ENCODE results near the gene IL1R1.

The IL1R1 gene

DNA sequence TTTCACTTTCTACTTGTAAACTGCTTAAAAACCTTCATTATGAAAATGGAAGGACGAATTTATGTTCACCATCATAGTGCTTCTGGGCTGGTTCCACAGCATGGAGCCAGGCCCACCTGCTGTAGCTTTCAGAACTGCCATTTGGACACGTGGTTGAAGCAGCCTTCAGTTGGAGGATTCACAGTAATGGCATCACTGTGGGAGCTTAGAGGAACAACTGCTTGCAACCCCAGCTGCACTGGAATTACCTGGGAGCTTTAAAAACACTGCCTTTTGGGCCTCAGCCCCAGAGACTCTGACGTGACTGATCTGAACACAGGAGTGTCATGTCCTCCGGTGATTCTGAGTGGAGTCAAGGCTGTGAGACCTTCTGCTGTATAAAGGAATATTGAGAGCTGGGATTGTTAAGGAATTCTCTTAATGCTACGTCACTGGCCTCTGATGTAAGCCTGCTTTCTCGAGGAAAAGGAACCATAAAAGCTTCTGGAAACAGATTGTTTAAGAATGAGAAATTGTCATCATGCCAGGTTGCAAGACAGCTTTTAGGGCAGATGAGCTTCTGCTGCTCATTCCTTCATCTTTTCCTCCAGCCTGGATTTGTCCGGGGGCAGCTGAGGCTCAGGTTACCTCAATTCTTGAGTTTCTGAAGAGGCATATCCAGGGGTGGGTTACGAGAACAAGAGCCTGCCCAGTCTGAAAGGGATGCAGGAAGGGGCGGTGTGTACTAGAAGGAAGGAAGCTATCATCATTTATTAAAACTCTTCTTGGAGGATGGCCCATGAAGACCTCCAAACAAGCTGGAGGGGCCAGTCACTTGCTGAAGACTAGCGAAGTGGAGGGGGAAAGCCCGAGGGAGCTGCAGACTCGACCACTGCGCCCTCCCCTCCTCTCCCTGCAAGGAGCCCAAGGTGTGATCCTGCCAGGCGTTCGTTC is 1.3 kb upstream of the IL1R1 start:
- DNase-seq: no peak

DNA sequence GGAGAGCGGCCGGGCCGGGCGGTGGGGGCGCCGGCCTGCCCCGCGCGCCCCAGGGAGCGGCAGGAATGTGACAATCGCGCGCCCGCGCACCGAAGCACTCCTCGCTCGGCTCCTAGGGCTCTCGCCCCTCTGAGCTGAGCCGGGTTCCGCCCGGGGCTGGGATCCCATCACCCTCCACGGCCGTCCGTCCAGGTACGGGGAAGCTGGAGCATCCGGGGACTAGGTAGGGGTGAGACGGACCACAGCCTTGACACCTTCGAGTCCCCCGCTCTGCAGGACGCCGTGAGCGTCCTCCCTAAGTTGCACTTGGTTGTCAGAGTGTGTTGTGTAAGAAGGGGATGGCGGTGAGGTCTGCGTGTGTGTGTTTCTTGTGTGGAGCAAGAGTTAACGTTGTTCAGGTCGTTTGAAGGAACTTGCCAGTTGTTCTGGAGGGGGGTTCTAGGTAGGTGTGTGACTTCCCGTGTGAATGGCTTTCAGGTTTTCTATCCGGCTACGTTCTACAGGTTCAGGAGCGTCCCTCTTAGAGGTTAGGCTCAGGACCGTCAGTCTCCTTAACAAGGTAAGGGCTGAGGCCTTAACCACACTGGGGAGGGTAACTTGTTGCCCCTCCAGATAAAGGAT is 393 bp downstream of the IL1R1 start:
- no peak for DNase-seq

DNA sequence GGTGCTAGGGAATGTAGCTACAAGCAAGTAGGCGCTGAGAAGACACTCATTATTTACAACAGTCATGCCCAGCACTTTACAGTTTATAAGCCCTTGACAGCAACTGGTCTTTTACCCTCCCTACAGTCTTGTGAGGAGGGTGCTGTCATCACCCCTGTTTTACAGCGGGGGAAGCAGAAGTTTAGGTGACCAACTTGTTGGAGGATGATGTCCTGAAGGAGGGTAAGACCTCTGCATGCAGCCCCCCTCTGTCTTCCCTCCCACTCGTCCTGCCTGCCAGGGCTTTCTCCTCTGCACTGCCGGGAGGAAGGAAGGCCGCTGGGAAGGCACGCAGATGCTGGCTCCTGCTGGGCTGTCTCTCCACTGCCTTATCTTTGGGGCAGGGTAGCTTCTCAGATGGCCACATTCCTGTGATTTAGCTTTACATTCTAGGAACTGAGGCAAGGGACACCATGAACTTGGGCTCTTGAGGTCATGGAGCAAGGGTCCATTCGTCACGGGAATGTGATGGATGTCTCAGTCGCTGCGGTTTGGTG is 972 bp downstream of the IL1R1 start:
- no peak for DNase-seq

DNA sequence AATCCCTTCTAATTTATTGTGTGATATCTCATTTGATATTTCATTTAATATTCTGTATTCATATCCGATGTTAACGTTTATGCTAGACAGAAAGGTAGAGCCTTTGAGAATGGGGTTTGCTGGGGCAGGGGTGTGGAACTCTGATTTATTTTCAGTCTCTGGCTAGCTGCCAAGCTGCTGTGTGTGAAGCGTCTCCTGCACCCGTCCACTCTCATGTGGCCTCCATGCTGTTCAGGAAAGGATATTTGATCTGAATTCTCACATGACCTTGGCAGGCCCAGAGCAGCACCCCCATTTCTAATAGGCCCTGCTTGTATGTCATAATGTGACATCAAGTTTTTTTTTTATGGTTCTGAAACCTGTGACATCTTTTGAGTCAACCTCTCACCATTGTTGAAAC is 1.6 kb downstream of the IL1R1 start:
- DNase-seq: no peak

DNA sequence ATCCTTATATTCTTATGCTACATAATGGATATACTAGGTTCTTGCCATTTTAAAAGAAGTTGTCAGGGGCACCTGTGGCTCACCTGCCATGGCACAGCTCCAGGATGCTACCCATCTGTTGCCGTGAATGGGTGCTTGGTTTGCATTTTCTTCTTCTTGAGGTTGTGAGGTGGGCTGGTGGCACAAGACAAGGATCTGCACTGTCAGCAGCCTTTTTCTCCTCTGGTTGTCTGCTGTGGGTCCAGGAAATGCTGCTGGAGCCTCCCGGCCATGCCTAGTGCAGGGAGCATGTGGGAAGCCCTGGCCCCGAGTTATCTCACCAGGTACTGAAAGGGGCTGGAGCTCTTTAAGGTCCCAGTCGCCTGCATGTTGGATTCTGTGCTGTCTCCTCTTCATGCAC is 2.6 kb downstream of the IL1R1 start:
- no peak for DNase-seq

DNA sequence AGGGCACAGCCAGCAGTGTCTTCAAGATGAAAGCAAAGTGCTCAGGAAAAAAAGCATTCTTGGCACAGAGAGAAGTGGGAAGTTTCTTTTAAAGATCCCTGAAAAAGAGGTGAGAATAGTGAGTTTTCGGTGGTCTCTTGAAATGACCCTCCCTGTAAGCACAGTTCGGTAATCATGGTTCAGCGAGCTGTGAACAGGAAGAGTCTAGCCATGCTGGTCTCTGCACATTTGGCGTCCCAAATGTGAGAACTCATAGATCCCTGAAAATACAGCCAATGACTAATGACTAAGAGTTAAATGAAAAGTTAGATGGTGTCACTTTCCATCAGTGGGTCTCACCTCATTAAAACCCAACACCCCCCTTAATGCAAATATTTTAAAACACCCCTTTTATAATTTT is 3.4 kb downstream of the IL1R1 start:
- DNase-seq: no peak

DNA sequence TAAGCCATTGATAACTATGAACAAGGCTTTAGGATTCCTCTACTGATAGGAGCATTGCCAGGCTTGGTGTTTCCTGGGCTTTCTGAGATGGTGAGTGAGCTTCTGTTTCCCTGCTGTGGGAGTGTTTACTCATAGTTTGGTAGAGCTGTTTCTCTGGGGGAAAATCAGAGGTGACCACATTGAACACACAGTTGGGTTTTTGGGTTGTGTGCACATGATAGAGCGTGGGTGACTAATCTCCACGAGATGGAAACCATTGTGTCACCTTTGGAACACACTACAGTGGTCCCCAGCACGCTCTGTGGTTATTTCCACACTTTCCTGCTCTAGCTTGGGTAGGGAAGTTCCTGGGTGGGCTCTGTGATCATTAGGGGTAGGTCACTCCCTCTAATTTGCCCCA is 5.4 kb downstream of the IL1R1 start:
- DNase-seq: peak; percentile 83

DNA sequence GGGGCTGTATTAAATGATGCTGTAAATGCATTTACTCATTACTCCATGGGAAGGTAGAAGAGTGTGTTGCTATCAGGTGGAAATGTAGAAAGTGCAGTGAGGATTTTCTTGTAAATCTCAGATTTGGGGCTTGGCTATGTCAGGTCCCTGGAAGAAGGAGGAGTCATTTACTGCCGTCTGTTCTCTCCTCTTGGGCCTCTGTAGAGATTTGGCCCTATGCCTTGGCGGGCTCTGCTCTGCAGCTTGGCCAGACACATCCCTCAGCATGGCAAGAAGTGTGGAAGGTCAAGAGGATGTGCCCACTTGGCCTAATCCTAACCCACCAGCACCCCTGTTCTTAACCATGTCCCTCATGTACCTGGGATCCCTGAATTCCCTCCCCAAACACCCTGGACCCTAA is 6.7 kb downstream of the IL1R1 start:
- no peak for DNase-seq

DNA sequence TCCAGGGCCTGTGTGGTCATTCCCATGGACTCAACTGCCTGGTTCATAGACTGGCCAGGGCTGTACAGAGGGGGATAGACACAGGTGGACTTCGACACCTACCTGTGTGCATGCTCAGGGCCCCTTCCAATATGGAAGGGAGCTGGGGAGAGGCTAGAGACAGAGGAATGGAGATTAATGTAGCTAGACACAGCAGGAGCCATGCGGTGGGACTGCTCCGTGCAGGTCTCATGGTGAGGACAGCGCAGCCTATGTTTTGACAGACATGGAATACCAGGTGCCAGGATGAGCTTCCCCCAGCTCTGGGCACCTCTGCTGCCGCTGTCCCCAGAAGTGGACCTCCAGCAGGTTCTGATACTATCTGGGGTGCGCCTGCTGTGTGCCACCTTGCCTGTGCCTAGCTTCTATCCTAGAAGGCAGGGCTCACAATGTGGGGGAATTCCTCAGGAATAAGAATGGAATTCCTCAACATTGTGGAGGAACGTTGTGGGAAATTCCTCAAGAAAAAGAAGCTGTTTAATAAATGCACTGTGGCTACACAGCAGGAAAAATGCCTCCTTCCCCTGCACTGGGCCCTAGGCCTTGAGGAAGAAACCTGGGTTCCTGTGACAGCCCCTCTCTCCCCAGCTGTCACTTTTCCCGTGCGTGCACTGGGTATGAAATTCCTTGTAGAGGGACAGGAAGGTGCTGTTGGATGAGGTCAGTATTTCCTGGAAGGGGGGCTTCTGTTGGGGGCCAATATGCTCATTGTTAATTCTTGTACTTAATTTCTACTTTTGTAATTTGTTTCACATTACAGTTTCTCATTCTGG is 7.3 kb downstream of the IL1R1 start:
- no peak for DNase-seq

DNA sequence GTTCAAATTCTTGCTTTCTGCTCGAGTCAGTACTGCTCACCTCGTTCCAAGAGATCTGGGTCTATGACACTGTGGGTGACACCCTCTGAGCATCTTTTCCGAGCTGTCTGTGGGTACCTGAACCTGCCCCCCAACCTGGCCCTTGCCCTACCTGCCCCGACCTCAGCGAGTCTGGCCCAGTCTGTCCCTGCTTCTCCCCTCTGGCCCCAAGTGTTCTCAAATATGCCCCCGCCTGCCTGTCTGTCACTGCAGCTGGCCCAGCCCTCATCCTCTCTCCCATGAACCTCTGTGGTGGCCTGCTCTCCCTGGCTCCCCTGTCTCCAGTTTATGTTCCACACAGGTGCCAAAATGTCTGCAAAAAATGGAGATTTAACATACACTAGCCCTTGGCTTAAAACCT is 11.8 kb downstream of the IL1R1 start:
- no peak for DNase-seq

DNA sequence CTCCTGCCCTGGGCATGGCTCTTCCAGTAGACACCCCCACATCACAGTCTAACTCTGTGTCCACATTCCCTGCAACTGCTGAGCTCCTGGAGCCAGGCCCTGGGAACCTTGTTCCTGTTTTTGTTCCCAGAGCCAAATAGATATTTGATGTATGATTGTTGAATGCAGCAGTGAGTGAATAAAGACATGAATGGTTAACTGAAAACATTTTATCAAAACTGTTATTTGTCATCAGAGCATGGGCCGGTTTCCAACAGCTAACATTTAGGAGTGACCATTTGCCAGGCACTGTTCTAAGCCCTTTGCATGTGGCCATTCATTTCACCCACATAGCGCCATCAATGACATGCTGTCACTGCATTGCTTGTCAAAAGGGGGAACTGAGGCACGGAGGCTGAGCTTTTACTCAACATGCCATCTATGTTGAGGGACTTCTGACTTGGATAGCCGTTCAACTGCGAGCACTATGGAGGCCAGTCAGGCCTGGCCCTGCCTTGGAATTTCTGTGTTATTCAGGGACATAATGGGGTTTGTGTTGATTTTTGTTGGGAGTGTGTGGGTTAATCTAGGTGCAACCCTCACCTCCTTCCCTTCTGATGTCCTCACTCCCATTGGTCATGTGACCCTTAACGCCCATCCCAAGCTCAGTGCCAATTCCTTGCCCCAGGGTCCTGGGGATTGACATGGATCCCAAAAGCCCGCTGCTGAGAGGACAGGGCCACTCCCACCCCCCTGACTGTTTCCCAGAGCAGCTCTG is 12.6 kb downstream of the IL1R1 start:
- DNase-seq: no peak

DNA sequence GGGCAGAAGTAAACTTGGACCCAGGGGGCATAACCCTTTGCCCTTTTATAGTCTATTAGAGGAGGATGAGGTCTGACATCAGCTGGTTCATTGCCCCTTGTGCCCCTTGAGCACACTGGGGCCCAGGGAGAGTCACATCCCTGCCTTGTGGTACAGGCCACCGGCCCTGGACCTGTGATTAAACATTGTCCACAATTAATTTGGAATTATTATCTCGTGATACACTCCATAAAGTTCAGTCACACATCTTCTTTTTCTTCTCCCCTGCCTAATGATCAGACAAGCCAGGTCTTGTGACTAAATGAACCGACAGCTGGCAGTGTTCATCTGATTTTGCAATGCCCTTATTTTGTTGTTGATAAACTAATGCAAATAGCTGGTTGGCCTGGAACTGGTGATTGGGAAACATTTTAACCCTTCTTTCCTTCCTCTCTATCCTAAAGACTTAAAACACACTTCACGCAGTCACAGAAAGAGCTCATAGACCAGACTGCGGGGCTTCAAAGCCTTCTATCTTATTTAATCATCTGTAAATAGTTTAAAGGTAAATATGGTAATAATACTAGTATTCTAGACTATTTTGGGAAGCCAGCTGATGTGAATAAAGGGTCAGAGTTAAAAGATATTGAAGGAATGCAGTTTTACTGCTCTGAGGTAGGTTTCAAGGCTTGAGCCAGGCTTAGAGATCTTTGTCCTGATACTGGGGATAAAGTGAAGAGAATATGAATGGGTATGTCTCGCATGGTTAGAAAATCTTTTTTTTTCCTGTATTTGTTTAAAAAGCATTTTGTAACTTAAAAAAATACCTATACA is 13.4 kb downstream of the IL1R1 start:
- DNase-seq: no peak

DNA sequence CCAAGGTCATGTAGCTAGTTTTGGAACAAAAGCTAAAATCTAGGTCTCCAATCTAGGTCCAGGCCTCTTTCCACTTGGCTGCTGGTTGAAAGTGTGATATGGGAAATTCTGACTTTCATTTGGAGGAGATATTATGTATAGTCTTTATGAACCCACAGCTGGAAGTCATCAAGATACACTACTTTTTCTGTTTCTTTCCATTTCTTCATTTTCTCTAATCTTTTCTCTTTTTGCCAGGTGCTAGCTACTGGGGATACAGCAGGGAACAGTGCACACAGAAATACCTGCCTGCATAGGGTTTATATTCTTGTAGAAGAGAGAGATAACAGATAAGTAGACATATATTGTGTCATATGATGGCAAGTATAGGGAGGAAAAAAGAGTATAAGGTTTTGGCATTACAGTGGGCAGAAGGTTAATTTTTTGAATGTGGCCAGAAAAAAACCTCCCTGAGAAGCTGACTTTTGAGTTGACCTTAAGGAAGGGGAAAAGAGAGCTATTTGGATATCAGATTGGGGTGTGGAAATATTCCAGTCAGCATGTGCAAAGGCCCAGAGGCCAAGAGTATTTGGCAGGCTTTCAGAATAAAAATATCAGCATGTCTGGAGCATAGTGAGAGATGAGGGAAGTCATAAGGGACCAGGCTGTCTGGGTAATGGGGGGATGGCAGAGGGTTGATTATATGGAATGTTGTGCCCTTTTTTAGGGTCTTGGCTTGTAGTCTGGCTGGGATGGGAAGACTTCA is 15.6 kb downstream of the IL1R1 start:
- DNase-seq: no peak

DNA sequence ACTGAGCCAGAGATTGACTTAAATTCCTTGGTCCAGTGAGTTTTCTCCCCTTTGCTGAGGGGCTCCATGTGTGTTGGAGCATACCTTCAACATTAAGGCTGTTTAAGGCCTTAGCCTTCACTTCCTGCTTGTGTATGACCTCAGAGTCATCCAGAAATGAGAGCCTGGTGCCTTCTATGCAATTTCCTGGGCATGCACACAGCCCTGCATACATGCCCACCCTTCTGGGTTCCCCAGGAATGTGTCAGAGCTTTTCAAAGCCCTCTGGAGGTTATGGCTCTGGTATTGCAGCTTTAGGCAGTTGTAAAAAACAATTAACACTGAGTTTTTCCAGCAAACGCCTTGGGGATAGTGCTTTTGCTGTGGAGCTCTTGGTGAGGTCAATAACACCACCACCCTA is 16.7 kb downstream of the IL1R1 start:
- no peak for DNase-seq

DNA sequence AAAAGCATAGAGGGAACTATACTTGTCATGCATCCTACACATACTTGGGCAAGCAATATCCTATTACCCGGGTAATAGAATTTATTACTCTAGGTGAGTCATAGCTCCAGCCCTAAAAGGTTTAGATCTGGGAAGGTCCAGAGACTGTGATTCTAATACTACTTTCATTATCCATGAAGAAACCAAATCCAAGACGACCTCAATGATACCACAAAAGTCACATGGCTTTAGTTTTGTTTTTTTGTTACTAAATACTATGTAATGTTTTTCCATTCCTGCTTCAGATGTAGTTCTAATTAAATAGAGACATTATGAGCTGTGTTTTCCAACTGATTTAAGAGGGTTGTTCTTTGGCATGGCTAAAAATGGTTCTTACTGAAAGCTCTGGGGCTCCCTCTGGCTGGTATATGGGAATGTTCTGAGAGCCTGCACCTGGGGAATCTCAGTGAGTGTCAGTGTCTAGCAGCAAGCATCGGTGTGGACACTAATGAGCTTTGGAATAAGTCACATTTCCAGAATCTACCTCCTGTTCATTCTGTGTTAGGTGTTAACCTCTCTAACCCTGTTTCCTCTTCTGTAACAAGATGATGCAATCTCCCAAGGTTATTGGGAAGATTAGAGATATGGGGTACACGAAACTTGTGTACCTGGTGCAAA is 23.8 kb downstream of the IL1R1 start:
- DNase-seq: no peak

DNA sequence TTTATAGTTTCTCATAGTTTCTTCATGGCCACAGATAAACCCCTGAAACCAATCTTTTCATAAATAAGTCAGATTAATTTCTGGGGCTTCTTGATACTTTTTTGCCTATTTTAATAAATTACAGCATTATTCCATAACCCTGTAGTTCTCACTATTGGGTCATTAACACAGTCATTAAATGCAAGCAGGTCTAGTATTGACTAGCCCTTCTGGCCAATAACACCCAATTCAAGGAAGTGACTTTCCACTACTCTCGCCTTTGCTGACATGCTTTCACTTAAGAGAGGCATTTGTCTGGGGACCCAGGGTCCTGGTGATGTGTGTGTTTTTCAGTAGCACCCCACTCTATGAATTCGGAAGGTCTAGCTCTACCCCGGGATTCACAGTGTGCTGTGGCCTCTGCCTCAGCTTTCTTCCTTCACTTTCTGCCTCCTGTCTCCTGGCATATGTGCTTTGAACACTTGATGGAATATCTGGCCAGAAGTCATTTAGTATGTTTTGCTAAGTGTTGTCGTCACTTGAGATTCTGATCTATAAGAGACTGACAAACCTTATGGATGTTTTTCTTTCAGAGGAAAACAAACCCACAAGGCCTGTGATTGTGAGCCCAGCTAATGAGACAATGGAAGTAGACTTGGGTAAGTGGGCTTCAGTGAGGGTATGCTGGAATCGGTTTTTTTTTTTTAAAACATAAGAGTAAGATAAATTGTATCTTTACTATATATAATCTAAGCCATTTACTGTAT is 25.7 kb downstream of the IL1R1 start:
- DNase-seq: no peak

DNA sequence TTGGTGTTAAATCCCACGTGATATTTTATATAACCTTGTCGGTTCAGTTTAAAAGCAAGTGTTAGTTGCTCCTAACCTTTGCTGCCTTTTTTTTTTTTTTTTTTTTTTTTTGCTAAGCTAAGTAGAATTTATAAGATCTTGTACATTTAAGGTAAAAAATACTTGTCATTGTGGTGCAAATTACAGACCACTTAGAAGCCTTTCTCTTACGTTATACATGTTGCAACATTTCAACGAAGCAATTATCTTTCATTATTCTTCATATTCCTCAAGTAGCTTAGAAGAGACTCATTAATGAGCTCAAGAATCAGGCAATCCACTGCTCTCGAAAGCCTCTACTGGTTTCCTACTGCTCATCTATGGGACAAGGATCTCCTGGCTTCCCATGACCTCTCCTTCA is 29.4 kb downstream of the IL1R1 start:
- no peak for DNase-seq

DNA sequence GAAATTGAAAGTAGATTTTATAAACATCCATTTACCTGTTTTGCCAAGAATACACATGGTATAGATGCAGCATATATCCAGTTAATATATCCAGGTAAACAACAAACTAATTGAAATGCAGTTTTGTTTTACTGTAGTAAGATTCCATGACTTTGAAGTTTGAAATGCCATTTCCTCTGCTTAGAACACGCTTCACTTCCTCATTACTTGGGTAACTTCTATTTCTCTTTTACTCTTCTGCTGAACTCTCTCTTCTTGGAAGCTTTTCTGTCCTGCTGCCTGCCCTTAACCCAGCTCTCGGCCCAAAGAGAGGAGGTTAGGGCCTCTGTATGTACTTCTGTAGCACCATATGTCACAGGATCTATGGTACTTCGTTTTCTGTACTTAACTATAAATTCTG is 30.2 kb downstream of the IL1R1 start:
- DNase-seq: no peak

DNA sequence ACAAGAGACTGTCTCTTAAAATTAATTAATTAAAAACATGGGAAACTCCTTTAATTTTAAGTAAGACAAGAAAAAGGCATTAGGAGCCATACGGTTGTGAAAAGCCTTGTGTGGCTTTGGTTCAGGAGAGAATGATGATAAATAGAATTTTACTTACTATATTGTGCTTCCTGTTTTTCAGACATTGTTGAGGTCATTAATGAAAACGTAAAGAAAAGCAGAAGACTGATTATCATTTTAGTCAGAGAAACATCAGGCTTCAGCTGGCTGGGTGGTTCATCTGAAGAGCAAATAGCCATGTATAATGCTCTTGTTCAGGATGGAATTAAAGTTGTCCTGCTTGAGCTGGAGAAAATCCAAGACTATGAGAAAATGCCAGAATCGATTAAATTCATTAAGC is 33.6 kb downstream of the IL1R1 start:
- no peak for DNase-seq

Data from stimulated activated CD4-positive, alpha-beta T cell treated with anti-CD3 and anti-CD28 coated beads, Interleukin-4, amount 100 ng/mL, for 24 hours (primary cell).